Stimulated activated CD8-positive, alpha-beta memory T cell treated with anti-CD3 and anti-CD28 coated beads, Interleukin-7, amount 100 ng/mL, for 24 hours (primary cell): Measurements from ENCODE around the gene CEP112.
"Not testable (repeated sequence)": the region's sequence is repeated elsewhere in the genome, so short reads cannot be mapped to it uniquely, and the experiment has no call there.

Experiments used
- DNase-seq: peaks from one replicate; pipeline ENCODE4 v3.0.0-alpha.2; 2020; ENCODE audit warnings: low read depth

CEP112 gene

DNA sequence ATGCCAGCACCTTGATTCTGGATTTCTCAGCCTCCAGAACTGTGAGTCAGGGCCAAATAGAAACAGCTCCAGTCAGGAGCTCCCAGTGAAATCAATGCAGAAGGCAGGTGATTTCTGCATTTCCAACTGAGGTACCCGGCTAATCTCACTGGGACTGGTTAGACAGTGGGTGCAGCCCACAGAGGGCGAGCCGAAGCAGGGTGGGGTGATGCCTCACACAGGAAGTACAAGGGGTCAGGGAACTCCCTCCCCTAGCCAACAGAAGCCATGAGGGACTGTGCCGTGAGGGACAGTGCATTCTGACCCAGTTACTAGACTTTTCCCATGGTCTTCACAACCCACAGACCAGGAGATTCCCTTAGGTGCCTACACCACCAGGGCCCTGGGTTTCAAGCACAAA, 36.9 kb downstream of the CEP112 start:
- DNase-seq: not testable (repeated sequence)

DNA sequence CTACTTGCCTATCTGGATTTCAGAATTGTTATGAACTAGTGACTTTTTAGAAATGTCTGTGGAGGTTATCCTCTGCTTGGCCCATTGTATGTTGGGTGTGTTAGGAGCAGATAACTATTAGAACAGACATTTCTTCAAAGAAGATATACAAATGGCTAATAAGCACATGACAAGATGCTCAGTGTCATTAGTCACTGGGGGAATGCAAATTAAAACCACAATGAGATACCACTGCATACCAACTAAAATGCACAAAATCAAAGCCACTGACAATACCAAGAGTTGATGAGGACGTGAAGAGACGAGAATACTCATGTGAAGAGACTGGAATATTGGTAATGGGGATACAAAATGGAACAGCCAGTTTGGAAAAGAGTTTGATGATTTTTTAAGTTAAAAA, 39.2 kb downstream of the CEP112 start:
- DNase-seq: no peak

DNA sequence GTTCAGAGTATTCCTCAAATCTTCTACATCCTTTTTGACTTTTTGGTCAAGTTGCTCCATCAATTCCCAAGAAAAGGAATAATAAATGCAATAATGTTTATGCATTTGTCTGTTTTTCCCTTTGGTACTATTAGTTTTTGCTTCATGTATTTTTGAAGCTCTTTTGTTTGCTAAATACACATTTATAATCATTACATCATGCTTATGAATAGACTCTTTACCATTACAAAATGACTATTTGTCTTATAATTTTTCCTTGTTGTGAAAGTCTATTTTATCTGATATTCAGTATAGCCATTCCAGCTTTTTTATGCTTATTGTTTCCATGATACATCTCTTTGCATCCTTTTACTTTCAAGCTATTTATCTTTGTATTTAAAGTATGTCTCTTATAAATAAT, 41.2 kb downstream of the CEP112 start:
- no peak for DNase-seq

DNA sequence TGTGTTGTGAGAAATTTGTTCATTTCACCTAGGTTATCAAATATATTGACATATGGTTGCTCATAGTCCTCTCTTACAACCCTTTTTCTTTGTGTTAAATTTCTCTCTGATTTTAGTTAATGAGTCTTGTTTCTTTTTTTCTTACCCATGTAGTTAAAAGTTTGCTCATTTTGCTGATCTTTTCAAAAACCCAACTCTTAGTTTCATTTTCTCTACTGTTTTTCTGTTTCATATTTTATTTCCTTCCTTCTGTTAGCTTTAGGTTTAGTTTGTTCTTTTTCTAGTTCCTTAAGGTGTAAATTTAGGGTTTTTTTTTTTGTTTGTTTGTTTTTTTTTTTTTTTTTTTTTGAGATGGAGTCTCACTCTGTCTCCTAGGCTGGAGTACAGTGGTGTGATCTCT, 42.4 kb downstream of the CEP112 start:
- DNase-seq: no peak

DNA sequence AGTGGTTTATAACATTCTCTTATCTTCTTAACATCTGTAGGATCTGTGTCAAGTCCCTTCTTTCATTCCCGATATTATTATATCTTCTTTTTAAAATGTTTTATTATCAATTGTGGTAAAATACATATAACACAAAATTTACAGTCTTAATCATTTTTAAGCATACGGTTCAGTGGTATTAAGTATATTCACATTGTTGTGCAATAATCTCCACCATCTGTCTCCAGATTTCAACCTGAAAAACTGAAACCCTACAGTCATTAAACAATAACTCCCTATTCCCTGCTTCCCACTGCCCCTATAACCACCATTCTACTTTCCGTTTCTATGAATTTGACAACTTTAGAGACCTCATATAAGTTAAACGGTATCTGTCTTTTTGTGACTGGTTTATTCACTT, 45.5 kb downstream of the CEP112 start:
- no peak for DNase-seq

DNA sequence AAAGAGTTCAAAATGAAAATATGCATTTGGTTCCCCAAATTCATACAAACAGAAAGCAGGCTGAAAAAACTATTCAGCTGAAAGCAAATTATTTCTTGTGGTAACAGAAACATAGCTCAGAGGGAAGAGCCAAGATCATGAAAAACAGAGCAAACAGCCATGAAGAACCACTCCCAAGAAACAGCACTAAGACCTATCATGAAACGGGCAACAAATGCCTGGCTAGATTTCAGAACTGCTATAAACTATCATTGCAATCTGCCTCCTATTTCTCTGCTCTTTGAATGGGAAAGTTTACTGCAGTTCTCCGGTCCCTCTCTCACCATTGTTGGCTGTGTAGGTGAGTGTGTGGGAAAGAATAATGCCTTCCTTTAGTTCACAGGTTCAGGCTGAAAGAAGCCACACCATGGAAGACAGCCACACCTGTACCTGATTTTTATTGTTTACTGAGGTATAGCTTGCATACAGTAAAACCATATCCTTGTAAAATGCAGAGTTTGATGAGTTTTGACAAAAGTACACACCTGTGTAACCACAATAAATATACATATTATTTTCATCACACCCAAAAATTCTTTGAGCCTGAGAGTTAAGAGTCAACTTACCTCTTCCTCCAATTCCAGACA, 48.2 kb downstream of the CEP112 start:
- no peak for DNase-seq

DNA sequence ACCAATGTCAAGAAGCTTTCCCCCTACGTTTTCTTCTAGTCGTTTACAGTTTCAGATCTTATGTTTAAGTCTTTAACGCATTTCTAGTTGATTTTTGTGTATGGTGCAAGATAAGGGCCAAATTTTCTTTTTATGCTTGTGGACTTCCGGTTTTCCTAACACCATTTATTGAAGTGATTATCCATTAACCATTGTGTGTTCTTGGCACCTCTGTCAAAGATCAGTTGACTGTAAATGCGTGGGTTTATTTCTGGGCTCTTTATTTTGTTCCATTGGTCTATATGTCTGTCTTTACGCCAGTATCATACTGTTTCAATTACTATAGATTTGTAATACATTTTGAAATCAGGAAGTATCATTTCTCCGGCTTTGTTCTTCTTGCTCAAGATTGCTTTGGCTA, 49.5 kb downstream of the CEP112 start:
- DNase-seq: no peak

DNA sequence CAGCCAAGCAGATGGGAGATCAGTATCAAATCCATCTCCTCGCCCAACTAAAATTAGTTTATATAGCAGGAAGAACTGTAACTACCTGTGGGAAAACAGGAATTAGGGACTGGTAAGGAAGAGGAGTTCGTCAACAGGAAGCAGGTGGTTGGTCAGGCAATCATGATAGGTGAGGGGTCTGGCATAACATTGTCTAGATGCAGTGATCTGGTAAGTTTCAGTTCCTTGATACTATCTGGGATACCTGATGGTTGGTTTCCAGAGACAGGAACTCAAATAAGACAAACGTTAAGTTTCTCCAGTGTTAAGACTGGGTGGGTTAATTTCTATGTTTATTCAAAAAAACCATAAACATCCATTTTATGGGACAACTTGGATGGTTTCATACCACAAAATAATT, 53.8 kb downstream of the CEP112 start:
- no peak for DNase-seq

DNA sequence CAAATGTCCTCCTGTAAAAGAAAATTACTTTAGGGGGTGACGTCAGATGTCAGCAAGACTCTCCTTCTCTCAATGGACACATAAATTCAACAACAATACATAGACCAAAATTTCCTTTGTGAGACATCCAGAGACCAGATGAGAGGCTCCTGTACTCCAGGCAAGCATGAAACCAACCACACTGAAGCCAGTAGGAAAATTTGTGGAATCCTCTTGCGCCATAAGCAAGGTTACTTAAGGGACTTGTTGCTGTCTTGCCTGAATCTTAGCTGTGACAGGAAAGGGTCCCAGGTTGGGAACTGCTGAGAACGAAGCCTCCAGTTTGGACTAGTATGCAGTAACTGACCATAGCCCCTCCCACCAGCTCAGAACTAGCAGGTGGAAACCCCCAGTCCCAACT, 56.0 kb downstream of the CEP112 start:
- DNase-seq: no peak

DNA sequence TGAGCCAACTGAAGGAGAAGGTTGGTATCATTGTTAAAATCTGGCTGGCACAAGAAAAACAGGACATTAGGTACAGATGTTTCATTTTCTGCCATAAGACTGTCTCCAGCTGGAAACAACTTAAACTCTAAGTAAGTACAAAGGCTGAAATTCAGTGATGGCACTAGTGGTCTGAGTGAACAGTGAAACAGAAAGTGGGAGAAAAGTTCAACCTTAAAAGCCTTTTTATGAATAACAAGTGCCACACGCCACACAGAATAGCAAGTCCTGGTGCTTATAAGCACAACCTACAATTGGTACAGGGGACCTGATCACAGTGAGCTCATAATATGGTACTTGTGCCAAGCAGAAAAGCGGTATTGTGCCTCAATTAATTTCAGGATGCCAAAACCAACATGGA, 56.7 kb downstream of the CEP112 start:
- DNase-seq: no peak

DNA sequence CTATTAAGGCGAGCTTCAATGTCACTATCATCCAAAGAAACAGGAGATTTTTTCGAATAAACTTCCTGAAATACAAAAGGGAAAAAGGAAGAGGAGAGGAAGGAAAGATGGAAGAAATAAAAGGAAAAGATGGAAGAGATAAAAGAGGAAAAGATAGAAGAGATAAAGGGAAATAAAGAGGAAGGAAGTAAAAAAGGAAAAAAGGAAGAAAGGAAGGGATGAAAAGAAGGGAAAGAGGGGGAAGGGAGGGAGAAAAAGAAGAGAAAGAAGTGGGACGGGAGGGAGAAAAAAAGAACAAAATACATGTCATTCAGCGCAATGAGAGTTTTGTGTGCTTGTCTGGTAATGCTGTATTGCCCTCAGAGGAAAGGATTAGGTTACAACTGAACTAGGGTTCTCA, 62.2 kb downstream of the CEP112 start:
- no peak for DNase-seq

DNA sequence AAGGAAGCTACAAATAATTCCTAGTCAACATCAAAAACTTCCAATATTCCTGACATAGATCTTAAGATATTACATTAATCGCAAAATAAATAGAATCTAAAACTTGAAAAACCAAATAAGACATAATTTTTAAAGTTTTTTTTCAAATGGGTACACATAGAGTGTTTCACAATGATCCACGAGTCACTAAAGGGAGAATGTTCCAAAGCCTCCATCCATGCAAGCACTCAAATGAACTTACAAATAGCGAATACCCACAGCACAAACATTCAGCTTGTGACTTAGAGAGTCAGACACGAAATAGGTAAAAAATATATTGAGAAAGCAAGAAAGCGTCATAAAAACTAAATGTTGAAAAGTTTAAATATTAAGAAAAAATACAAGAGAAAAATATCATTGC, 65.7 kb downstream of the CEP112 start:
- no peak for DNase-seq

DNA sequence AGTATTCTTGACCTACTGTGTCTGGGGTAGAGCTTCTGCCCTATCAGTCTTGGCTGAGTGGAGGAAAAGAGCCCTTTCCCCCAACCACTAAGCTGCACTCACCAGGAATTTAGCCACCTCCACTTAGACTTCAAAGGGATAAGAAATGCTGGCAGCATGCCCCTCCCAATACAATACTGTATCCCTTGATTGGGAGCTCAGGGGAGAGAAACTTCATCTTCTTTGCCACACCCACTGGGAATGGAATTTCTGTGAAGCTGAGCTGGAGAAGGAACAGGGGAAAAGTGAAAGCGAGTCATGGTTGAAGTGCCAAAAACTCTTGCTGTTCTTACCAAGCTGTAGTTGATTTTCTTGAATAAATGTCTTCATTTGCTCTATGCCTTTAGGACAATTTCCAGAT, 68.8 kb downstream of the CEP112 start:
- no peak for DNase-seq

DNA sequence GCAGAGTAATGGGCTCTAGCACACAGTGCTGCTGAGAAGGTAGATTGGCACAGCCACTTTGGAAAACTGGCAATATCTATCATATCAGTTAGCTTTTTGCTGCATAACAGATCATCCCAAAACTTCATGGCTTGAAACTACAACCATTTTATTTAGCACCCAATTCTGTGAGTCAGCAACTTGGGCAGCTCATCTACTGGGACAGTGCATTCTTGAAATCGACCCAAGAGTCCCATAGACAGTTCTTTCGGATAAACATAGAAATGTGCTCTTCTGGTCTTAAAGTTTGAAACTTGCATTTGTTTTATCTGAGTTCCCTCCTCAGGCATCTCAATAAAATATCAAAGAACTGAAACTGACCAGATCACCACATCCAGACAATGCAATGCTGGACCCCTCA, 76.7 kb downstream of the CEP112 start:
- no peak for DNase-seq

DNA sequence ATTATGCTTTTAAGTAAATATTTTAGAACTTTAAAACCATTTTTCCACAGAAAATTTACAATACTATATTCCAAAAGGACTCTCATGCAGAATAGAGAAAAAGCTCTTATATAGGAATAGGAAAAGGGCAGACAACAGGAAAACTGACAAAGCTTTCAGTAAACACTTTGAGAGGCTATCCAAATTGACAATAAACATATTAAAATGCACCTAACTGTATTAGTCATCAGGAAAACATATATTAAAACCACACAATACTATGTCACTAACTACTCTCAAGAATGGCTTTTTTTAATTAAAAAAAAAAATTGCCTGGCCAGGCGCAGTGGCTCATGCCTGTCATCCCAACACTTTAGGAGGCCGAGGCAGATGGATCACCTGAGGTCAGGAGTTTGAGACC, 77.3 kb downstream of the CEP112 start:
- DNase-seq: no peak

DNA sequence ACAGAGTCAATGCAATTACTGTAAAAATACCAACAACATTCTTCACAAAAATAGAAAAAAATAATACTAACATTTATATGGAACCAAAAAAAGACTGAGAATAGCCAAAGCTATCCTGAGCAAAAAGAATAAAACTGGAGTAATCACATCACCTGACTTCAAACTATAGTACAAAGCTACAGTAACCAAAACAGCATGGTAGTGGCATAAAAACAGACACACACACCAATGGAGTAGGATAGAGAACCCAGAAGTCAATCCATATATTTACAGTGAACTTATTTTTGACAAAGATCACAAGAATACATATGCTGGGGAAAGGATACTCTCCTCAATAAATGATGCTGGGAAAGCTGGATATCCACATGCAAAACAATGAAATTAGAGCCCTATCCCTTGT, 84.2 kb downstream of the CEP112 start:
- no peak for DNase-seq

DNA sequence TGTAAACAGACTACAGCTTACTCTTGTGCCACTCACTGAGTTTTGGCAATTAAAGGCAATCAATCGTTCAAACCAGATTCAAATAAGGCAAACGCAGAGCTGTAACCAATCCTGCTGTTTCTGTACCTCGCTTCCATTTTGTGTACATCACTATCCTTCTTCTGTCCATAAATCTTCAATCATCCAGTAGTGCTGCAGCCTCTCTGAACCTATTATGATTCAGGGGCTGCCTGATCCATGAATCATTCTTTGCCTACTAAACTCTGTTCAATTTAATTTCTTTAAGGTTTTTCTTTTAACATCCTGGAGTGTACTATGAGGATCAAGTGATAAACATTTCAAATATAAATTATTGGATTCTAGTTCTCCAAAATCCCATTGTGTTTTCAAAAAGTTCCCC, 93.9 kb downstream of the CEP112 start:
- DNase-seq: no peak

DNA sequence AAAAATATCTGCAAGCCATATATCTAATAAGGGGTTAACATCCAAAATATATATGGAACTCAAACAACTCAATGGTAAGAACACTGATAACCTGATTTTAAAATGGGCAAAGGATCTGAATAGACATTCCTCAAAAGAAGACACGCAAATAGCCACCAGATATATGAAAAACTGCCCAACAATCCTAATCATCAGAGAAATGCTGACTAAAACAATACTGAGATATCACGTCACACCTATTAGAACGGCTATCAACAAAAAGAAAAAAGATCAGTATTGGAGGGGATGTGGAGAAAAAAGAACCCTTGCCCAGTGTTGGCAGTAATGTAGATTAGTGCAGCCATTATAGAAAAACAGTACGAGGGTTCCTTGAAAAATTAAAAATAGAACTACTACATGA, 97.2 kb downstream of the CEP112 start:
- no peak for DNase-seq

DNA sequence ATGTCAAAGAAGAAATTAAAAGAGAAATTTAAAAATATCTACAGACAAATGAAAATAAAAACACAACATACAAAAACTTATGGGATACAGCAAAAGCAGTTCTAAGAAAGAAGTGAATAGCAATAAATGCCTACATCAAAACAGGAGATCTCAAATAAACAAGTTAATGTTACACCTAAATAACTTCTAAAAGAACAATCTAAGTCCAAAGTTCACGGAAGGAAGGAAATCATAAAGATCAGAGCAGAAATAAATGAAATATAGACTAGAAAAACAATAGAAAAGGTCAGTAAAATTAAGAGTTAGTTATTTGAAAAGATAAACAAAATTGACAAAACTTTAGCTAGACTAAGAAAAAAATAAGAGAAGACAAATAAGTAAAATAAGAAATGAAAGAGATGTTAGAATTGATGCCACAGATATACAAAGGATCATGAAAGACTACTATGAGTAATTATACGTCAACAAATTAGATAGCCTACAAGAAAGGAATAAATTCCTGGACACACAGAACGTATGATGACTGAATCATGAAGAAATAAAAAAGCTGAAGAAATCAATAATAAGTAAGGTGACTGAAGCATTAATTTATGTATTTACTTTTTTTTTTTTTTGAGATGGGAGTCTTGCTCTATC, 100.4 kb downstream of the CEP112 start:
- no peak for DNase-seq

DNA sequence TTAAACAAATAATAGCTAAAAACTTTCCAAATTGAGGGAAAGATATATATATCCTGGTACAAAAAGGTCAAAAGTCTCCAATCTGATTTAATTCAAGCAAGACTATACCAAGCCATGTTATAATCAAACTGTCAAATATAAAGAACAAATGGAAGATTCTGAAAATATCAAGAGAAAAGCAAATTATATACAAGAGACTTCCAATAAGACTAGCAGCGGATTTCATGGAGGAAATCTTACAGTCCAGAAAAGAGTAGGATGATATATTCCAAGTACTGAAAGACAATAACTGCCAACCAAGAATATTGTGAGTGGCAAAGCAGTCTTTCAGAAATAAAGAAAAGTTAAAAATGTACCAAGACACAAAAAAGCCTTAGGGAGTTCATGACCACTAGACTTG, 102.2 kb downstream of the CEP112 start:
- no peak for DNase-seq

DNA sequence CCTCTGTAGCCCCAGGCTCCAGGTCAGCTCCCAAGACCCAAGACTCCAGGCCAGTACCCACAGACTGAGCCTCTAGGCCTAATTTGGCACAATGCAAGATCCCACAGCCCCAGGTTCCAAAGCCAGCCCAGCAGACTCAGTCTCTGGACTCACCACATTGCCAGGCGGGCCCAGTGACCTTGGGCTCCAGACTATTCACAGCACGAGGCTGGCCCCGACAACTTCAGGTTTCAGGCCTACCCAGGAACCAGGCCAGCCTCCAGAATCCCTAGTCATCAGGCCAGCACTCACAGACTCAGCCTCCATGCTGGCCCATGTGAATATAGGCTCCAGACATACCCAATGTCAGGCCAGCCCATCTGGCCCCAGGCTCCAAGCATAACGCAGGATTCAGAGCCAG, 103.8 kb downstream of the CEP112 start:
- no peak for DNase-seq

DNA sequence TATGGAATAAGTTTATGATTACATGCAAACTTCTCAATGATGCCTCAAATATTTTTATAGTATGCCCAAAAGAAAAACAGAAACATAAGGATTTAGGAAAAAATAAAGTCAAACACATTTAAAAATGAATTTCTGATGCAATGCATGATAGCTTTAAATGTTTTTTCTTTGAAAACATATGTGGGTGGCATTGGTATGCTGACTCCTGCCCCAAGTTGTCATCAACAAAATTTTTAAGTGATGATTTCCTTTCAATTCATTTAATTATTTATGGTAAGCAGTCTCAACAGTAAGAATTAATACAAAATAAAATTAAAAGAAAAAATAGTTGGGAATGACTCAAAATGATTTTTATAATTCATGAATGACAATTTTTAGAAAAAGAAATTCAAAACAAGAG, 104.9 kb downstream of the CEP112 start:
- no peak for DNase-seq

DNA sequence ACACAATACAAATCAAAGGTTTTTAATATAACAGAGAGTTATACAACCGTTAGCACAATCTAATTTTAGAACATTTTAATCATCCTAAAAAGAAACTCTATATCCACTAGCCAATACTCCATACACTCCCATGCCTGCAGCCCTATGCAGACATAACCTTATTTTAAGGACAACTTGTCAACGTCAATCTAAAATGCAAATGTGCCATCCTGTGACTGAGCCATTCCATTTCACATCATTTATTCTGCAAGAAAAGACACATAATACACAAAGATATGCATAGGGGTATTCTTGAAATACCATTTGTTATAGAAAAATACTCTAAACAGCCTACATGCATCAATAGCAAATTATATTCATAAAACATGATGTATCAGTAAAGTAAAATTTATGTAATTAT, 106.7 kb downstream of the CEP112 start:
- no peak for DNase-seq

DNA sequence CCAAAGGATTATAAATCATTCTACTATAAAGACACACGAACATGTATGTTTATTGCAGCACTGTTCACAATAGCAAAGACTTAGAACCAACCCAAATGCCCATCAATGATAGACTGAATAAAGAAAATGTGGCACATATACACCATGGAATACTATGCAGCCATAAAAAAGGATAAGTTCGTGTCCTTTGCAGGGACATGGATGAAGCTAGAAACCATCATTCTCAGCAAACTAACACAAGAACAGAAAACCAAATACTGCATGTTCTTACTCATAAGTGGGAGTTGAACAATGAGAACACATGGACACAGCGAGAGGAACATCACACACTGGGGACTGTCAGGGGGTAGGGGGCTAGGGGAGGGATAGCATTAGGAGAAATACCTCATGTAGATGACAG, 111.3 kb downstream of the CEP112 start:
- DNase-seq: not testable (repeated sequence)
